Measurements from ENCODE around the gene NPAS2. TPM values are rescaled to one million over a fixed set of nuclear protein-coding genes. Genes with fewer than 3 reads are reported as not detected.

Gene NPAS2
- total RNA-seq, 2 experiments from 2014 or later, result 5.8 to 5.9 TPM

DNA sequence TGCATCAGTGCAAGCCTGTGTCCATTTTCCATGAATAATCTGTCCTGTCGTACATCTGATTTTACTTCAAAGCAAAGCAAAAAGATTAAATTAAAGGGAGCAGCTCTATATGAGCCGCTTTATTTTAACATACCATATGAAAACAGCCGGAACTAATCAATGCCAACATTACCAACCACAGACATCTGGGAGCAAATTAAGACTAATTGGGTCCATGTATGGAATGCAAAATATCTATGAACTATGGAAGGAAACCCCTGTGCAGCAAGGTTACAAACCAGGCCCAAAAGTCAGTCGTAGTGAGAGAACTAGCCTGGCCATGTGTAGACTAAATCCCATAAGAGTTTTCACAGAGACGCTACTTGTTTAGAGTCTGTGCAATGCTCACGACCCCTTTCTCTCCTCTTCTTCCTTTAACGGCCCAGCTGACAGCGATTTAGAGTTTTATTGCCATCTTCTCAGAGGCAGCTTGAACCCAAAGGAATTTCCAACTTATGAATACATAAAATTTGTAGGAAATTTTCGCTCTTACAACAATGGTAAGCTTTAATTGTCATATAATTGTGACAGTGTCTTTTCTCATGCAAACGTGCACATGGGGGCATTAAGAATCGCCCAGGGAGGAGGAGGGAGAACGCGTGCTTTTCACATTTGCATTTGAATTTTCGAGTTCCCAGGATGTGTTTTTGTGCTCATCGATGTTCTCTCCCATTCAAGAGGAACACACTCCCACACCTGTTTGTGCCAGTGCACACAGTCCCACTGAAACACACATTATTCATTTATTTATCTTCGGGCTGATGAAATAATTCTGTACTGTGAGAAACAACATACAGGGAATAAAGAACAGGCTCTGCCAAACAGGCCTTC lies 129.2 kb downstream of the NPAS2 start:
- CTCF ChIA-PET, result interaction anchor here (0.6 kb wide), 1 partner anchor 210 kb away, joined by 3 read pairs; no protein-coding TSS in a partner anchor
- H3K27me3 Mint-ChIP-seq (ENCODE audit: low read depth), result no peaks in the 10 kb centered on the region

DNA sequence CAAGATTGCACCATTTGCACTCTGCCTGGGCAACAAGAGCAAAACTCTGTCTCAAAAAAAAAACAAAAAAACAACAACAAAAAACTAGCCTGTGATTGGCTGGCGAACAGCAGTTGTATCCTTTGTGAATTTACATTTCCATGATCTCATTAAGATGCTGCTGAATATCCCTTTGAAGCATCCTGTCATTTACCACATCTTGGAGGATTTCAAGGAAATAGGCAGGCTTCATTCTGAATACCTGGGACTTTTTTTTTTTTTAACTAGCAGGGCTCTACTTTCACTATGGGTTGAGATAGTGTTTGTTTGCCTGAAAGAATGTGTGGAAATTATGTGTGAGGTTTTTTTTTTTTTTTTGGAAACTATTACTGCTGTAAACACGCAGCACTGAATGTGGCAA lies 132.6 kb downstream of the NPAS2 start:
- intact Hi-C loops (cut with micrococcal nuclease), result no loop called here
- Mint-ChIP-seq H3K36me3 (ENCODE audit: low read depth) (no peaks in the 10 kb centered on the region), H3K27ac (peak overlapping the region; percentile 41)

More for the DNA sequence above, 129.2 kb downstream of the NPAS2 start:
- Mint-ChIP-seq H3K9me3 (no peaks in the 10 kb centered on the region), H3K4me1 (ENCODE audit: low read depth) (peaks cover 18% of the 10 kb centered on the region), H3K36me3 (ENCODE audit: low read depth) (no peaks in the 10 kb centered on the region), H3K27ac (no peak overlapping the region), H3K4me3 (no peak overlapping the region)
- intact Hi-C loops (cut with micrococcal nuclease), result loop anchor here (10.0 kb wide), 1 partner anchor 134 kb away; no protein-coding TSS in a partner anchor
- no peak for DNase-seq

DNA sequence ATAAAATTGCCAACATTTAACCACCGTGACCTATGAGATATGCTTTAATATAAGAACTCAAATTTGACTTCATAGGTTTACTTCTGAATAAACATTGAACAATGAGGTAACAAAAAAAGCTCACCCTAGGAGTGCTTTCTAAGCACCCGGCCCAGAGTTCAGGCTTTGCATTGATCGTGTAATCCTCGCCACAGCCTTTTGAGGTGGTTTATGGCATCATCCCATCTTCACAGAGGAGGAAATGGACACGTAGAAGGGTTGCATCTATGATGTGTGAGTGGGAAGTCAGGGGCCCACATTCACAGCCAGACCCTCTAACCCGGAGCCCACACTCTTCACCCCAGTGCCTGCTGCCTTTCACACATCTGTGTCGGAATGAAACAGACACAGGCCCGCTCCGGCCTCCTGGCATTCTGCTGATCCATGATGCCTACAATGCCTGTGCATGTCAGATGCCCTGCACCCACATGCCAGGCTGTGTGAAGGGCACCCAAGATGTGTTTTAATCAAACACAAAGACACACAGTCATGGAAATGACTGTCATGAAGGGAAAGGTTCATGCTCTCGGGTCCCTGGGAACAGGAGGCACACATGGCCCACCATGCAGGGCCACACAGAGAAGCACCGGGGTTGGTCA lies 133.6 kb downstream of the NPAS2 start:
- intact Hi-C loops (cut with micrococcal nuclease), result no loop called here
- CTCF ChIA-PET, result no interaction called here
- no peak overlapping the region for H3K4me3 Mint-ChIP-seq
- H3K27ac Mint-ChIP-seq, result no peak overlapping the region
- no peaks in the 10 kb centered on the region for H3K27me3 Mint-ChIP-seq (ENCODE audit: low read depth)
- H3K36me3 Mint-ChIP-seq (ENCODE audit: low read depth), result no peaks in the 10 kb centered on the region
- DNase-seq, result peak; percentile 50
- no peaks in the 10 kb centered on the region for H3K9me3 Mint-ChIP-seq
- H3K4me1 Mint-ChIP-seq (ENCODE audit: low read depth), result peaks cover 15% of the 10 kb centered on the region

More for the DNA sequence above, 132.6 kb downstream of the NPAS2 start:
- peaks cover 15% of the 10 kb centered on the region for H3K4me1 Mint-ChIP-seq (ENCODE audit: low read depth)
- CTCF ChIA-PET, result no interaction called here
- H3K4me3 Mint-ChIP-seq, result no peak overlapping the region
- DNase-seq, result no peak
- H3K27me3 Mint-ChIP-seq (ENCODE audit: low read depth), result no peaks in the 10 kb centered on the region
- no peaks in the 10 kb centered on the region for H3K9me3 Mint-ChIP-seq

DNA sequence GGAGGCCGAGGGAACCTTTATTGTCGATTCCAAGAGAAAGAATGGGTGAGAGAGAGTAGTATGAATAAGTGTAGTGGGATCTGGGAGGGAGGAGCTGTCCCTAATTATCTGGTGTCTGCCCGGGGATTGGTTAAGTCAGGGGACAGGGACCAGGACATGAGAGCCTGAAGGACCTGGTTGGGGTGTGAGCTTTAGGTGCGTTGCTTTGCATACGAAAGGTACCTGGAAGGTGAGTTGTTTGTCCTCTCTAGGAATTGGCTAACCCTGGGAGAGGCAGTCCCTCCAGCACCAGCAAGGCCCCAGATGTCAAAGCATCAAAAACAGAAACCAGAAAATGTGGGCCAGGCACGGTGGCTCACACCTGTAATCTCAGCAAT lies 134.1 kb downstream of the NPAS2 start:
- H3K36me3 Mint-ChIP-seq (ENCODE audit: low read depth), result no peaks in the 10 kb centered on the region
- H3K27ac Mint-ChIP-seq, result no peak overlapping the region
- H3K4me3 Mint-ChIP-seq, result no peak overlapping the region

DNA sequence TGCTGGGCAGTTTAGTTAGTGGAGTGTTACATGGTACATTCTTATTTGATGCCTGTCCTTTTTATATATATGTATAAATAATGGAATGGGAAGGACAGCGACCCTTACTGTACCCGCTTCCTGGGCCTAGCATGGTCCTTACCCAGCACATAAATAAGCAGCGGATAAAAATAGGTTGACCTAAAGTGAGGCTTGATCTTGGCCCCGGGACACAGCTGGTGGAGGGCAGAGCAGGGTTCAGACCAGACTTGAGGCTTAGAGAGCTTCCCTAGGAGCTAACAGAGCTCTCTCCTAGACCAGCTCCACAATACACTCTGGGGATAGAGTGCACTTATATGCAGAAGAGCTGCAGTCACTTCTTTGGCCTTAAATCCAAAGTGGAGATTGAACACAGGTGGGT lies 135.3 kb downstream of the NPAS2 start:
- no peaks in the 10 kb centered on the region for H3K27me3 Mint-ChIP-seq (ENCODE audit: low read depth)
- no peak overlapping the region for H3K27ac Mint-ChIP-seq
- peaks cover 15% of the 10 kb centered on the region for H3K4me1 Mint-ChIP-seq (ENCODE audit: low read depth)
- no peak overlapping the region for H3K4me3 Mint-ChIP-seq
- no peak for DNase-seq
- intact Hi-C loops (cut with micrococcal nuclease), result no loop called here
- CTCF ChIA-PET, result no interaction called here
- H3K36me3 Mint-ChIP-seq (ENCODE audit: low read depth), result no peaks in the 10 kb centered on the region
- no peaks in the 10 kb centered on the region for H3K9me3 Mint-ChIP-seq

More for the DNA sequence above, 134.1 kb downstream of the NPAS2 start:
- no peak for DNase-seq
- CTCF ChIA-PET, result interaction anchor here (0.7 to 1.0 kb wide), 2 partner anchors 47 to 103 kb away, joined by 4 to 5 read pairs; no protein-coding TSS in a partner anchor
- intact Hi-C loops (cut with micrococcal nuclease), result no loop called here
- Mint-ChIP-seq H3K4me1 (ENCODE audit: low read depth) (peaks cover 15% of the 10 kb centered on the region), H3K27me3 (ENCODE audit: low read depth) (no peaks in the 10 kb centered on the region), H3K9me3 (no peaks in the 10 kb centered on the region)

DNA sequence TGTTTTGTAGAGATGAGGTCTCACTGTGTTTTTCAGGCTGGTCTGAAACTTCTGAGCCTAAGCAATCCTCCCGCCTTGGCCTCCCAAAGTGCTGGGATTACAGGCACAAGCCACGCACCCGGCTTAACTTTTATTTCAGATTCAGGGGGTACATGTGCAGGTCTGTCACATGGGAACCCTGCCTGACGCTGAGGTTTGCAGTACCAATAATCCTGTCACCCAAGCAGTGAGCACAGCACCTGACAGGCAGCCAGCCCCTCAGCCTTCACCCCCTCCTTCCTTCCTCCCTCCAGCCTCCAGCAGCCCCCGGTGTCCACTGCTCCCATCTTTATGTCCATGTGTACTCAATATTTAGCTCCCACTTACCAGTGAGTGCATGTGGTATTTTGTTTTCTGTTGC lies 136.1 kb downstream of the NPAS2 start:
- no peaks in the 10 kb centered on the region for H3K9me3 Mint-ChIP-seq
- no peak overlapping the region for H3K4me3 Mint-ChIP-seq
- peaks cover 15% of the 10 kb centered on the region for H3K4me1 Mint-ChIP-seq (ENCODE audit: low read depth)
- H3K27ac Mint-ChIP-seq, result no peak overlapping the region
- intact Hi-C loops (cut with micrococcal nuclease), result no loop called here
- H3K36me3 Mint-ChIP-seq (ENCODE audit: low read depth), result no peaks in the 10 kb centered on the region
- CTCF ChIA-PET, result no interaction called here
- no peaks in the 10 kb centered on the region for H3K27me3 Mint-ChIP-seq (ENCODE audit: low read depth)
- no peak for DNase-seq

DNA sequence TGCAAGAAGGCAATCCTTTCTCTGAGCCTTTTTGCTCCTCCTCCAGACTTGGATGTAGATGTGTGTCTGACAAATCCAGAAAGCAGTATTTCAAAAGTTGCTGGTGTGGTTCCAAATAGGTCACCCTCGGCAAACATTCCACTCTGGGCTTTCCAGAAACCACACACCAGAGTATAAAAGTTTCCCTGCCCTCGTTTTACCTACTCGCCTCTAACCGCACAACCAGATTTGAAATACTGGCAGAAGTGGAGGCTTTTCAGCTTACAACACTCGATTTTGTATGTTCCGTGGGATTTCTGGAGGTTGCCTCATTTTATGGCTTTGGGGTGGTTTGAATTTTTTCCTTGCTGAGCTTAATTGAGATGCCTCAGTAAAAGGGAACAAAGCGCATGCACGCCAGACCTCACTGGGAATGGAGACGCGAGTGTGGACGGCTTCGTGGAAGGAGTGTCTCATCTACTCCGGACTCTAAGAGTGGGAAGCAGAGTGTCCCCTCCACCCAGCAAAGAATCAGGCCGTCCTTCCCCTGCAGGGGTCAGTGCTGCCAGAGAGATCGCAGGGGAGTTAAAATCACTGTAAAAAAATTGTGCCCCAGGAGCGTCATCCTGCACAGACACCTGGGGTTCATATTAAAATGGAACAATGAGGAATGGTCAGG lies 138.2 kb downstream of the NPAS2 start:
- Mint-ChIP-seq H3K4me3 (no peak overlapping the region), H3K27me3 (ENCODE audit: low read depth) (no peaks in the 10 kb centered on the region), H3K4me1 (ENCODE audit: low read depth) (peaks cover 7% of the 10 kb centered on the region), H3K9me3 (no peaks in the 10 kb centered on the region), H3K36me3 (ENCODE audit: low read depth) (no peaks in the 10 kb centered on the region), H3K27ac (no peak overlapping the region)
- DNase-seq, result no peak
- intact Hi-C loops (cut with micrococcal nuclease), result no loop called here
- CTCF ChIA-PET, result interaction anchor here (0.7 kb wide), 1 partner anchor 8 kb away, joined by 3 read pairs; no protein-coding TSS in a partner anchor

DNA sequence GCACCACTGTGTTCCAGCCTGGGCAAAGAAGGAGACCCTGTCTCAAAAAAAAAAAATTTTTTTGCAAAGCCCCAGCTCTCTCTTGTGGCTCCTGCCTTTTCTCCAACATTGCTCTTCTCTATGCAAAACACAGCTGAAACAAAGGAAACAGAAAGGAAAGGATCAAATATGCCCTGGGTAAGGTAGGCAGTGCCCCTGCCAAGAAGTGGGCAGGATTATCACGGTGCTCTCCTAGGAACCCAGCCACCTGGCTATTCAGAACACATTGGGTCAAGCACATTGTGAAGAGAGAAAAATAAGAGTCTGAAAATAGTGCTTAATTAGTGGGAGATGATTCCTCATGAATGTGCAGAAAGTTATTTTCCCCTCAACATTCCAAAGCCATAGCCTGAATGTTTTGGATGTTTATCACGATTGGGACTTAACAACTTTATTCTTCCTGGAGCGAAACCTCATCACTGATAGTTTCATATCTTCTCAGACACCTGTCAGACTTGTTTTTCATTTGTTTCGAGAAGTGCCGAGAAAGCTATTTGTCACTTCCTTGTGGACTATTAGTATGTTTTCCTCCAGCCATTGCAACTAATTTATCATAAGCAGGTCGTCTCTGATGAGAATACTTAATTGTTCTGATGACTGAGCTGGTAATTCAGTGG lies 139.4 kb downstream of the NPAS2 start:
- Mint-ChIP-seq H3K27me3 (ENCODE audit: low read depth) (no peaks in the 10 kb centered on the region), H3K36me3 (ENCODE audit: low read depth) (no peaks in the 10 kb centered on the region), H3K27ac (no peak overlapping the region), H3K4me1 (ENCODE audit: low read depth) (peaks cover 7% of the 10 kb centered on the region), H3K9me3 (no peaks in the 10 kb centered on the region), H3K4me3 (no peak overlapping the region)
- DNase-seq, result no peak
- intact Hi-C loops (cut with micrococcal nuclease), result no loop called here
- CTCF ChIA-PET, result interaction anchor here (0.7 to 0.9 kb wide), 2 partner anchors 19 to 39 kb away, joined by 3 read pairs; no protein-coding TSS in a partner anchor

DNA sequence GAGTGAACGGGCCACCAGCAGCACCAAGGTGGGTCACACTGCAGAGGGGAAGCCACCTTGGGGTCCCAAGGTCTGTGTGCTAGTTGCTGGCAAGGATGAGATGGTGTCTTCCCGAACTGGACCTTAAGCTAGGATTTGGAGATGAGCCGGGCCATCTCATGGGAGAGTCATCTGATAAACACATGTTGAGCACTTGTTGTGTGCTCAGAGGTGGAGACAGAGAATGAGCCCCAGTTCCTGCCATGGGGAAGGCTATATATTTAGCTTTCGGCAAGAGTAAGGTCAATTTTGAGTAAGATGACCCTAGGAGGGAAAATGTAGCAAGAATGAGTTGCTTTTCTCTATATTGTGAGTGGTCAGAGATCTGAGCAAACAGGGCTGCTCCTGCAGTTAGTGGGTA lies 140.7 kb downstream of the NPAS2 start:
- no peak overlapping the region for H3K27ac Mint-ChIP-seq
- intact Hi-C loops (cut with micrococcal nuclease), result no loop called here
- H3K4me1 Mint-ChIP-seq (ENCODE audit: low read depth), result peaks cover 10% of the 10 kb centered on the region
- H3K36me3 Mint-ChIP-seq (ENCODE audit: low read depth), result no peaks in the 10 kb centered on the region
- no peak overlapping the region for H3K4me3 Mint-ChIP-seq
- no peaks in the 10 kb centered on the region for H3K27me3 Mint-ChIP-seq (ENCODE audit: low read depth)
- no peak for DNase-seq
- CTCF ChIA-PET, result no interaction called here
- no peaks in the 10 kb centered on the region for H3K9me3 Mint-ChIP-seq

DNA sequence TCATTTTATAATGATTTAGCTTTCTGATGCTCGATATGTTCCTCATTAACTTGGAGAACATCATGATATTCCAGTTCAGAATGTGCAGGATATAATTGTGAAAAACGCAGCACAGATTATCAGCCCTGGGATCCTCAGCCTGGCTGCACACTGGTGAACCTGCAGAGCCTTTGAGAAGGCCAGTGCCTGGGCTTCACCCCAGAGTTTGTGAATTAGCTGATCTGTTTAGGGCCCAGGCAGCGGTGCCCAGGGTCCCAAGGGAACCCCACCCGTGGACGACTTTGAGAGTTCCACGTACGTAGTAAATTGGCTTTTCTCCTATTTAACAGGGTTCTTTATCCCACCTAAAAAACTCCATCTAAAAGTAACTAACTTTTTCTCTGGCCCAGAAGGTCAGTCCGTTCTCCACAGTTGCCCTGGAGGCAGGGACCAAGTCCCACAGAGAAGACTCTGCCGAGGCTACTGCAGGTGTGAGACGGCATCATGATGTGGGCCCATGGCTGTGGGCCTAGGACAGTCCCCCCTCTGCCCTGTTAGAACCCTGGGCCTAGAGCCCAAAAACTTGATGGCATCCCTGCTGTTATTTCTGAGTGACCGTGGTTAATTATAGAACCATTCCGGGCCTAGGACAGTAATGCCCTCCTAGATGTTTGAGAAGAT lies 142.6 kb downstream of the NPAS2 start:
- Mint-ChIP-seq H3K27me3 (ENCODE audit: low read depth) (no peaks in the 10 kb centered on the region), H3K27ac (no peak overlapping the region), H3K9me3 (no peaks in the 10 kb centered on the region), H3K4me1 (ENCODE audit: low read depth) (peaks cover 10% of the 10 kb centered on the region), H3K4me3 (no peak overlapping the region), H3K36me3 (ENCODE audit: low read depth) (no peaks in the 10 kb centered on the region)
- CTCF ChIA-PET, result no interaction called here
- no peak for DNase-seq
- intact Hi-C loops (cut with micrococcal nuclease), result no loop called here

DNA sequence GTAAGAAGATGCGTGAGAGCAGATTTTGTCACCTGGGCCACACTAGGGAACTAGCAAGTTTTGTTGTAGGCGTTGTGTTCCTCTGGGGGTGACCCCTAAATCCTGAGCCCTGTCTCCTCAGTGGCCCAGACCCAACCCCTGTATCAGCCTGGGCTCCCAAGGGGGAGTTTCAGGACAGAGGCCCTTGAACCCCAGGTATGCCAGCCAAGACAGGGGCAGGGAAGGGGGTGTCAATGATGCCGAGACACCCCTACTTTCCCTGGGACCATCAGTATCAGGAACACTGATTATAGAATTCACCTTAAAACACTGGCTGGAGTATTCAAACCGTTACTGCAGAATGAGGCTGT lies 143.1 kb downstream of the NPAS2 start:
- no peaks in the 10 kb centered on the region for H3K27me3 Mint-ChIP-seq (ENCODE audit: low read depth)
- H3K4me3 Mint-ChIP-seq, result no peak overlapping the region
- H3K9me3 Mint-ChIP-seq, result no peaks in the 10 kb centered on the region
- no peaks in the 10 kb centered on the region for H3K36me3 Mint-ChIP-seq (ENCODE audit: low read depth)
- CTCF ChIA-PET, result no interaction called here
- intact Hi-C loops (cut with micrococcal nuclease), result no loop called here
- no peak overlapping the region for H3K27ac Mint-ChIP-seq
- DNase-seq, result no peak
- peaks cover 10% of the 10 kb centered on the region for H3K4me1 Mint-ChIP-seq (ENCODE audit: low read depth)

DNA sequence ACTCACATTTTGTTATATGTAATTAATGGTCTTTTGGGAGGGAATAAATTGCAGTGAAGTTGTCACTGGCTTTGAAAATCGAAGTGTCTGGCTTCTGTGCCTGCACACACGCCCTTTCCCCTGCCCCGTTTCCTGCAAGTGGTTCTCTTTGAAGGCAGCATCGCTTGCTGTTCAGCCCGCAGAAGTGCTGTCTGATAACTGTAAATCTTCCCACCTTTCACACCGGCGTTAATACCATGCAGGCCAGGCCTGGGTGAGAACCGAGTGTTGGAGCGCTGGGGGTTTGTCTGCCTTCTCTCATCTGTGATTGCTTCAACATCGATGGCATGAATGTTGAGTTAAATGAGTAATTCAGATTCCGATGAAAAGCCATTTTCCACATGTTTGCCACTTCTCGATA lies 144.3 kb downstream of the NPAS2 start:
- intact Hi-C loops (cut with micrococcal nuclease), result no loop called here
- H3K27me3 Mint-ChIP-seq (ENCODE audit: low read depth), result no peaks in the 10 kb centered on the region
- DNase-seq, result peak; percentile 22
- no peak overlapping the region for H3K4me3 Mint-ChIP-seq
- CTCF ChIA-PET, result no interaction called here
- H3K9me3 Mint-ChIP-seq, result no peaks in the 10 kb centered on the region
- no peaks in the 10 kb centered on the region for H3K36me3 Mint-ChIP-seq (ENCODE audit: low read depth)
- H3K27ac Mint-ChIP-seq, result no peak overlapping the region
- H3K4me1 Mint-ChIP-seq (ENCODE audit: low read depth), result peaks cover 10% of the 10 kb centered on the region

Measured in activated naive CD4-positive, alpha-beta T cell treated with anti-CD3 and anti-CD28 coated beads for 36 hours (primary cell).